OCI-LY1 (cell line): ENCODE data around the gene EWSR1.

Source experiments
- EZH2 ChIP-seq: fragments of 200-600 bp; sonication (generic), shearing (Covaris generic); IDR thresholded peaks from 2 replicates; pipeline ENCODE4 v1.8.0; 2017; ENCODE audit warnings: borderline replicate concordance, mixed run types, mild to moderate bottlenecking, antibody characterized with exemption, low read length, moderate library complexity, mixed read lengths
- TF ChIP-seq, protein P1 (sequence below): fragments of 200-600 bp; sonication (generic), shearing (Covaris generic); IDR thresholded peaks from 2 replicates; pipeline ENCODE4 v1.5.1; 2017; ENCODE audit warnings: mild to moderate bottlenecking, antibody characterized with exemption, low read length, moderate library complexity, mixed read lengths

- TF ChIP-seq, protein P1, sequence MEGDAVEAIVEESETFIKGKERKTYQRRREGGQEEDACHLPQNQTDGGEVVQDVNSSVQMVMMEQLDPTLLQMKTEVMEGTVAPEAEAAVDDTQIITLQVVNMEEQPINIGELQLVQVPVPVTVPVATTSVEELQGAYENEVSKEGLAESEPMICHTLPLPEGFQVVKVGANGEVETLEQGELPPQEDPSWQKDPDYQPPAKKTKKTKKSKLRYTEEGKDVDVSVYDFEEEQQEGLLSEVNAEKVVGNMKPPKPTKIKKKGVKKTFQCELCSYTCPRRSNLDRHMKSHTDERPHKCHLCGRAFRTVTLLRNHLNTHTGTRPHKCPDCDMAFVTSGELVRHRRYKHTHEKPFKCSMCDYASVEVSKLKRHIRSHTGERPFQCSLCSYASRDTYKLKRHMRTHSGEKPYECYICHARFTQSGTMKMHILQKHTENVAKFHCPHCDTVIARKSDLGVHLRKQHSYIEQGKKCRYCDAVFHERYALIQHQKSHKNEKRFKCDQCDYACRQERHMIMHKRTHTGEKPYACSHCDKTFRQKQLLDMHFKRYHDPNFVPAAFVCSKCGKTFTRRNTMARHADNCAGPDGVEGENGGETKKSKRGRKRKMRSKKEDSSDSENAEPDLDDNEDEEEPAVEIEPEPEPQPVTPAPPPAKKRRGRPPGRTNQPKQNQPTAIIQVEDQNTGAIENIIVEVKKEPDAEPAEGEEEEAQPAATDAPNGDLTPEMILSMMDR: no peak
- TF ChIP-seq EZH2: no peak
Observed at GRCh38 chr22:29263791-29264276, 4.2 kb upstream of the EWSR1 start.
